GM21786 (cell line): ENCODE data around the gene SSTR4.
"Not testable (repeated sequence)": the region's sequence is repeated elsewhere in the genome, so short reads cannot be mapped to it uniquely, and the experiment has no call there.

Experiments
- ATAC-seq: cut with Tn5 transposase; IDR thresholded peaks from one replicate; pipeline ENCODE4 v1.9.1; 2021; ENCODE audit not compliant: unreplicated experiment

Gene SSTR4

DNA sequence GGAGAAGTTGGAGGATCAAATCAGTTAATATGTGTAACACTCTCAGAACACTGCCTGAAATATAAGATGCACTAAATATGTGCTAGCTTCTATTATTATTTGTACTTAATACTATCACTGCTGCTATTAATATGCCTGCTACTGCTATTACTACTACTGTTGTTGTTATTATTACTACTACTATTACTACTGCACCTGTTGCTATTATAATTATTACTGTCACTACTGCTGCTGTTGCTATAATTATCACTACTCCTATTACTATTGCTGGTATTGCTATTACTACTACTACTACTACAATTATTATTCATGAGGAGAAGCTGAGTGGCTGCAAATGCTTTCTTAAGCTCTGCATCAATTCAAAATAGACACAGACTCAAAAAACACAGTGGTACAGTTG is 16.7 kb upstream of the SSTR4 start:
- ATAC-seq, result no peak

DNA sequence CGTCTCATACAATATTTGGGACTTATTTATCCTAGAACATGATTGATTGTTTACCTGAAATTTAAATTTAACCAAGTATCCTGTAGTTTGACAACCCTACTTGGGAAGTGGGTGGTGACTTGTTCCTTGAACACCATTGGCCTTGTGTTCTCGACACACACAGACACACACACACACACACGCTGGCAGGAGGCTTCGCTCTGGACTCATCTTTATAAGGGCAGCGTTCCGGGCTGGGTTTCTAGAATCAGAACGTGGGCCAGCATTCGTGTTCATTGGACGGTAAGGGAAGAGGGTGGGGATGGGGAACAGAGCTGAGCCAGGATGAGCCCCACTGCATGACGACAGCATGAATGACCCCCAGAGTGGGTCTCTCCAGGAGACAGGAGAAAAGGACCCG is 16.2 kb upstream of the SSTR4 start:
- no peak for ATAC-seq

DNA sequence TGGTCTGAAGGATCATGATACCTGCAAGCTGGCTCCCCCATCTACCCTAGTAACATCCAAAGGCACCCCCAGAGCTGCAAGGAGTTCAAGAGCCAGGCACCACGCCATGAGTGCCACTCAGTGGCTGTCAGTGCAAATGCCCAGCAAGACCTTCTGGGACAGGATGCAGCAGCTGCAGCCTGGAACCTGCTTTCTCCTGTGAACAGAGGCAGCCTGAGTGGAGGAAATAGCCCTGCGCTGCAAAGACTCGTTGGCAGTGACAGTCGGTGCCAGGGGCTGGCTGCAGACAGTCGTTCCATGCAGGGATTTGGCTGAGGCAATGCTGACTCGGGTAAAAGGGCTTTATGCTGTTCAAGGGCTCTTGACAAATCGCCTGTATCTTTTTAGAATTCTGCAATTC is 15.7 kb upstream of the SSTR4 start:
- ATAC-seq, result no peak

DNA sequence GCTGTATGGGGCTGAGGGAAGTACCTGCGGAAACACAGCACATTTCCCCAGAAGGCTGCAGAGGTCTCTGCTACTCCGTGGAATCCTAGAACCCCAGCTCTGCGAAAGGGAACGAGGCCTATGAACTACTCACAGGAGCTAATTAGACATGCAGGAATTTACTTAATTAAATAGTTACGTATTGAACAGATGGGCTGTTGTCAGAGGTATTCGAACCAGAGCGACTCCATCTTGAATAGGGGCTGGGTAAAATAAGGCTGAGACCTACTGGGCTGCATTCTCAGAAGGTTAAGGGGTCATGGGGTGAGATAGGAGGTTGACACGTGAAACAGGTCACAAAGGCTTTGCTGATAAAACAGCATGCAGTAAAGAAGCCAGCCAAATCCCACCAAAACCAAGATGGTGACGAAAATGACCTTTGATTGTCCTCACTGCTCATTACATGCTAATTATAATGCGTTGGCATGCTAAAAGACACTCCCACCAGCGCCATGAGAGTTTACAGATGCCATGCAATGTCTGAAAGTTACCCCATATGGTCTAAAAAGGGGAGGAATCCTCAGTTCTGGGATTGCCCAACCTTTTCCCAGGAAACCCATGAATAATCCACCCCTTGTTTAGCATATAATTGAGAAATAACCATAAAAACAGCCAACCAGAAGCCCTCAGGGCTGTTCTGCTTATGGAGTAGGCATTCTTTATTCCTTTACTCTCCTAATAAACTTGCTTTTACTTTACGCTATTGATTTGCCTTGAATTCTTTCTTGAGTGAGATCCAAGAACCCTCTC is 14.7 kb upstream of the SSTR4 start:
- no peak for ATAC-seq

DNA sequence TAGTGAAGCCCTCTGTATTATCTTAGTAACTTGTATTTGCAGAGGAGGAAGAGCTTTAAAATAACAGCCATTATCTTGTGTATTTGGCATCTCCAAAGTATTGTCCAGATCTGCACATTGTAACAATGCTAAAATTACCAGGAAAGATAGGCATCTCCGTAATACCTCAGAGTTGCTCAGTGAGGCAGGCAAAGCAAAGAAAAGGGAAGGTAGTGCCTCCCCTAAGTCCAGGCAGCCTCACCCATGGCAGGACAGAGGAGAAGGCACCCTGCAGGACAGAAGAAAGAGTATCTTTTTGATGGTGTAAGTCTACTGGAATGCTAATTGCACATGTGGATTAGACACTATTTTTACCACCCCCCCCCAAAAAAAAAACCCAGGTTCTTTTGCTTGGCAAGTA is 13.6 kb upstream of the SSTR4 start:
- no peak for ATAC-seq

DNA sequence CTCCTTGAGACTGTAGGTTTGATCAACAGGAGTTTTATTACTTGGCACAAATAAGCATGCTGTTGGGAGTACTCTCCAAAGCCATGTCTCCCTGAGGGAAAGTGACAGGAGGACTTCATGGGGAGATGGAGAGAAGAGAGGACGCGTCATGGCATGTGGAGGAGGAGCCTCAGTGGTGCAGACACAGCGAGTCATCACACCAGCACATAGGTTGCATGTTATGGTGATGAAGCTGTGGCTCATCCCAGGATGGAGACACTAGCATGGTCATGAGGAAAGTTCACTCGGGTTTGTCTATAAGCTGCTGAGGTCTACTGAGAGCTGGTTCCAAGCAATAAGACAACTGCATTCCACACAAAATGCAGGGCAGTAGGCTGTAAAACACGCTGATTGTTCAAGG is 13.2 kb upstream of the SSTR4 start:
- no peak for ATAC-seq

DNA sequence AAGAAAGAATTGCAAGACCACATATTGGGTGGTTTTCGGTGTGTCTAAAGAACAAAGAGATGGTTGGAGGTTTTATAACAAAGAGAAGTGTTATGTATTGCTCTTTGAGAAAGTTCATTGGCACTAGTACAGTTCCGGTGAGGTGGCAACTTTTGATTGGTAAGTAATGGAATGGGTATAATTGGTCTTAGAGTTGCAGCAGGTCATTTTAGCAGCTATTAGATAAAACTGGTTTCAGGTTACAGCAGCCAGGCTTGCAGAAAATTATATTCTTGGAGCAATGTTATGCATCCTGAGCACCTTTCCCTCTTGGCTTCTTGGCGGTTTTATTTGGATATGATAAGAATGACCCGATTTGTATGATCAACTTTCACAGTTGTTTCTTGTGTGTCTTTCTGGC is 12.3 kb upstream of the SSTR4 start:
- no peak for ATAC-seq

DNA sequence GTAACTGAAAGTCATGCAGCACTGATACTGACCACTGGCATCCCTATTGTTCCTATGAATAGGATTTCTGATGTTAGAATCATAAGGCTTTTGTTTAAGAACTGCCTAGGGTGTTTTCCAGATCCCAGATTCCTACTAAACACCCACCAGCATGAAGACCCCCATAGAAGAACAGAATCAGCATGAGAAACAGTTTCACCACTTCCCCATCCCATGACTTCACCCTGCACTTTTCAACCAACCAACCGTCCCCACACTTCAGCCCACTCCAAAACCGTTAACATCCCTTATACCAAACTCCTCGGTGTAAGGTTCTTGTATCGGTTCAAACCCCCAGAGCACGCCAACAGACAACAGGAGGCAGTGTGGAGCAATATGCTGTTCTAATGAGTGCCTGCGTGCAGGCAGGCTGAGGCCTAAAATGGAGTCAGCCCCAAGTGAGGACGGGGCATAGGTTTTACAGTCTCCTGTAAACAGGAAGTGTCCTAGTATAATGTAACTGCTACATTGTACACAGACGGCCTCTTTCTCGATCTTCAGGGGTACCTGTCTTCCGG is 11.4 kb upstream of the SSTR4 start:
- no peak for ATAC-seq

DNA sequence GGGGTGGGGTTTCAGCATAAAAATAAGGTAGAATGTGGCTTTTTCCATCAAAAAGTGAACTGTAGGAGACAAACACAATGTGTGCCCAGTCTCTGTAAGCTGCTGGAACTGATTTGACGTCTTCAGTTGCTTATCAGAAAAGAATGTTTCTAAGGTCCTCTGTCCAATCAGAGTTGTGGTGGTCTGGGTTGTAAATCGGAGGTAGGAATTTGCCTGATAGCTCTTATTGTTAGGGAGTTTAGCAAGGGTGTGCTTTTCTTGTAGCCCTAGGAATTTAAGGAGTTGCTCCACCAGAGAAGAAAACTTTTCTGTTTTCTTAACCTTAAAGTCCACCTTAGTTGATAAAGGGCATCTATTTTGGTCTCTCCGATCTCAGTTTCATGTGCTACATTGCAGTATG is 10.4 kb upstream of the SSTR4 start:
- no peak for ATAC-seq

DNA sequence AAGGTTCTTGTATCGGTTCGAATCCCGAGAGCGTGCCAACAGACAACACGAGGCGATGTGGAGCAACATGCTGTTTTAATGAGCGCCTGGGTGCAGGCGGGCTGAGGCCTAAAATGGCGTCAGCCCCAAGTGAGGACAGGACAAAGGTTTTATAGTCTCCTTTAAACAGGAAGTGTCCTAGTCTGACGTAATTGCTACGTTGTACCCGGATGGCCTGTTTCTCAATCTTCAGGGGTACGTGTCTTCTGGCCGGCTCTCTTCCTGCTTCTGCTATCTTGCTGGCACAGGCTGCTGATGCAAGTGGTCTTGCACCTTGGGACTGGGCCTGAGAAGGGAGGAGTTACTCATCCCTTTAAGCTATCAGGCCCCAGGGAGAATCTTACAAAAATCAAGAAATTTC is 9.6 kb upstream of the SSTR4 start:
- ATAC-seq, result not testable (repeated sequence)

DNA sequence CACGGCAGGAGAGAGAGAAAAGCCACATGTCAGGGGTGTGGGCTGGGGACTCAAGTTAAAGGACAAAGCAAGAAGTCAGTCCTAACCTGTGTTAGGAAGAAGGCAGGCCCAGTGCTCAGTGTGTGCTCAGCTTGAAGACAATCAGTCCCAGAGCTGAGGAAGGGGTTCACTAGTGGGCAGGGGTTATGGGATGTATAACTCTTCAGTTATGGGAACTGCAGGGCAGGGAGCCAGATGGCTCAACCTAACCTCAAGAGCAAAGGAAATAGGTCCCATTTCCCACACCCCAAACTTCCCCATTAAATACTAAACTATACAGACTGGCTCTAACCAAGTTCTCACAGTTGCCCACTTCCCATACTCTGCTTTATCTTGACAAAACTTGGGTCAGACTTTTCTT is 7.4 kb upstream of the SSTR4 start:
- ATAC-seq, result no peak

DNA sequence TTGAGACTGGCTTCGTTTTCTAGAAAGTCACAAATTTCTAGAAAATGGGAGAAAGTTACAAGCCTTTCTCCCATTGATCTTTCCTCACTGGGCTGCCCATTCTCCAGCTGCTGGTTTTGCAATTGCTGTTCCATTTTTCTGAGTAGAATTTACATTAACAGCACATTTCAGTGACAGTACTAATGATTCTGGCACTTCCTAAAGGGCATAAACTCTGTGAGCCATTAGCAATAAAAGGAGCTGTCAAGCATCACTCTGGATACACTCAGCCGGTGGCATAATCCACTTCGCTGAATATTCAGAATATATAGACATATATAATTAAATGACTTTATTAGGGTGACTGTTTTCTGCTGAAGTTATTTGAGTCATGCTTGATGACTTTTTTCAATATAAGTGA is 6.7 kb upstream of the SSTR4 start:
- no peak for ATAC-seq

DNA sequence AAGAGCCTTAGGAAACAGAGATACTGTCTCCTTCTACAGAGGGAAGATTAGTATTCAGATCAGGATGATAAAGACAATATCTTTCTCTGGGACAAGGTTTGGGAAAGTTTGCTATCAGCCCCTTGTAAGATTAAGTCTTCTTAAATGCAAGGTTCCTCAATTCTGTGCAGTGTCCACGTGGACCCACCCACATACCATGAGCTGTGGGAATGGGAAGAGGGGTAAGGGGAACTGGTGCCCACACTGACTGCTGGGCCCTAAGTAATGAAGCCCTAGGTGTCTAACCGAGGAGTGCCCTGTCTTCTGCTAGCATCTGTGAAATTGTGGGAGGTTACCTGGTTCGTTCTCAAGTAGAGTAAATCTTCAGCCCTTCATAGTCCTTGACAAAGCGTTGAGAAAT is 5.8 kb upstream of the SSTR4 start:
- ATAC-seq, result no peak

DNA sequence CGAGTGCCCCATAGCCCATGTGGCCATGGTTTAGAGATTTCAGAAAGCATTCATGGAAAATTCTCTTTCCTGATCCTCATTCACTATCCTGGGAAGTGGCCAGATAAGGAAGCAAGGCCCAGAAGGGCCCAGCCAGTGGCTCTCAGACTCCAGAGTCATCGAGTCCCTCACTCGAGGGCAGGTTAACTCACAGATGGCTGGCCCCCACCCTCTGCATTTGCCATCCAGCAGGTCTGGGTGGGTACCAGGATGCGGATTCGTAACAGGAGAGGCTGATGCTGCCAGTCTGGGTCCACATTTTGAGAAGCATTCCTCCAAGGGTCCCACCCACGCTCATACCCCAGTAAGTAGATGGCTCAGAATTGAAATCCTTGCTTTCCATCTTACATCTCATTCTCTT is 3.8 kb upstream of the SSTR4 start:
- ATAC-seq, result no peak

DNA sequence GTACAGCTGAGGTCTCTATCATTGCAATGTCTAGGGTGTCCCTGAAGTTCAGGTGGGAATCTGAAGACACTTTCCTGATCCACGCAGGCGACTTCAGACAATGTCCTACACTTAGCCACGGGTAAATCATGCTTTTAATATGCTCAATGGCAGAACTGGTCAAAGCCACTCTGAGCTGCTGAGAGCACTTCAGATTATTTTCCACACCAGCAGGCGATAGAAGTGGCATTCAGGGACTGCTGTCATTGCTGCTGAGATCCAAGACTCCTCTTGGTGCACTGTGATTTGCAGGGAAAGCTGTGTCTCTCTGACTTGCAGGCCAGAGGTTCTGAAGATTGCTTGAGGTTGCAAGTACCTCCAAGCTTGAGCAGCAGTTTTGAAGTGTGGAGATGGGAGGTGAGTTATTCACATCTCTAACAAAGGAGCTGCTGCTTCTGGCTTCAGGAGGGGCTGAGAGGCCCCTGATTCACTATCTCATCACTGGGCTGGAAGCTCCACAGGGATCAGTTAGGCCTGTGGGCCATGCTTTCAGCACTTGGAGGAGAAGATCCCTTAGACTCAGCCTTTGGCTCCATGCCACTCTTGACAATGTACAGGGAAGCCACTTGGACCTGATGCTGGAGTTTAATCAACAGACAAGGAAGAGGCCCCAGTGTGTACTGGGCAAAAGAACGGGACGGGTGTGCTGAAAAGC is 2.9 kb upstream of the SSTR4 start:
- no peak for ATAC-seq

DNA sequence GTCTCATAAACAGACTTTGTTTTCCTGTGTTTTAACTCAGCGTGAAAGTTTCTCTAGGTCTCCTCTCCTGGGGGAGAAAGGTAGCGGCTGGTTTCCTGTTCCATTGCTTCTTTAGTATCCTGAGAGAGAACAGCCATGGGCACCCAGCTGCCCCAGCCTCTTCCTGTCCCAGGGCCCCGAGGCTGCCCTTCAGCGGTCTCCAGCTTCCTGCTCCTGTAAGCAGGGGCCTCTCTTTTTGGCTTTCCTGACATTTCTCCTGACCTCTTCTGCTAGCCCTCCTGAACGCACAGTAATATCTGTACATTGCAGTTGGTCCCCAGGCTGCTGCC is 2.4 kb upstream of the SSTR4 start:
- no peak for ATAC-seq

DNA sequence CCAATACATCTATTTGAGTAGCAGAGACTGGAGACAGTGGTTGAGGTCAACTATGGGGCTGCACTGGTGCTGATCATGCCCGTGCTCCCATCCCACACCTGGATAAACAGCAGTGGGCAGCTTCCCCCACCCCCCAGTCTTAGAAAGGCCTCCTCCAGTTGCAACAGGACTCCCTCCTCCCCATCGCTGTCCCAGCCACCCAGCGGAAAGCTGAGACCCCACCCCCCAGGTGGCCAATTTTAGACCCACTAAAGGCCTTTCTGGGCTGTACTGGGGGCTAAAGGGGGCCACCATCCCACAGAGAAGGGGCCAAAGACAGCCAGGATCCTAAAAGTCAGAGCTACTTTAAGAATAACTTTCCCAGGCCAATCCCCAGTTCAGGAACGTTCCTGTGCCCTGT is 1.2 kb upstream of the SSTR4 start:
- ATAC-seq, result no peak

DNA sequence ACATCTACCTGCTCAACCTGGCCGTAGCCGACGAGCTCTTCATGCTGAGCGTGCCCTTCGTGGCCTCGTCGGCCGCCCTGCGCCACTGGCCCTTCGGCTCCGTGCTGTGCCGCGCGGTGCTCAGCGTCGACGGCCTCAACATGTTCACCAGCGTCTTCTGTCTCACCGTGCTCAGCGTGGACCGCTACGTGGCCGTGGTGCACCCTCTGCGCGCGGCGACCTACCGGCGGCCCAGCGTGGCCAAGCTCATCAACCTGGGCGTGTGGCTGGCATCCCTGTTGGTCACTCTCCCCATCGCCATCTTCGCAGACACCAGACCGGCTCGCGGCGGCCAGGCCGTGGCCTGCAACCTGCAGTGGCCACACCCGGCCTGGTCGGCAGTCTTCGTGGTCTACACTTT is 619 bp downstream of the SSTR4 start:
- no peak for ATAC-seq

DNA sequence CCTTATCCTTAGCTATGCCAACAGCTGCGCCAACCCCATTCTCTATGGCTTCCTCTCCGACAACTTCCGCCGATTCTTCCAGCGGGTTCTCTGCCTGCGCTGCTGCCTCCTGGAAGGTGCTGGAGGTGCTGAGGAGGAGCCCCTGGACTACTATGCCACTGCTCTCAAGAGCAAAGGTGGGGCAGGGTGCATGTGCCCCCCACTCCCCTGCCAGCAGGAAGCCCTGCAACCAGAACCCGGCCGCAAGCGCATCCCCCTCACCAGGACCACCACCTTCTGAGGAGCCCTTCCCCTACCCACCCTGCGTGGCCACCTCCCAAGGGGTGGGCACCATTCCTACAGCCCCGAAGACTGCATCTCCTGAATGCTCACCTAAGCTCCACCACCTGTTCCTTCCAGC is 1.3 kb downstream of the SSTR4 start:
- ATAC-seq, result no peak

DNA sequence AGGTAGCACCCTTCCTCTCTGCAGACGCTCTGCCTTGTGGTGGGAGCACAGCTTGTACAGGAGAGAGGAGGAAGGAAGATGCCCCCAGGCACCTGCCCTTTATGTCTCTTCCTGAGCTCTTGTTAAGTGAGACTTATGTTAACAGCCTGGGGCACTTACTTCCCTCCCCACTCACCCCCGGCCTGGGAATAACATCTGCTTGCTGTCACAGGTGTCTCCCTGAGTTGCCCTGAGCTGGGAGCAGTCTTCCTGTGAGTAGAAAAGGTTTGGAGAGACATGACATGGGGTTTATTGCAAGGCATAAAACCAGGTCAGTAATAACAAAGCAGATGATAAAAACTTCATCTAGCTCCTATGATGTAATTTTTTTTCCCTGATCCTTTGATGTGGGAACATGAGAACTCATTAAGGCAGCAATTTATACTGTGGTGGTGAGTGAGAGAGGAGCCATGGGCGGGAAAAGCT is 1.9 kb downstream of the SSTR4 start:
- no peak for ATAC-seq

DNA sequence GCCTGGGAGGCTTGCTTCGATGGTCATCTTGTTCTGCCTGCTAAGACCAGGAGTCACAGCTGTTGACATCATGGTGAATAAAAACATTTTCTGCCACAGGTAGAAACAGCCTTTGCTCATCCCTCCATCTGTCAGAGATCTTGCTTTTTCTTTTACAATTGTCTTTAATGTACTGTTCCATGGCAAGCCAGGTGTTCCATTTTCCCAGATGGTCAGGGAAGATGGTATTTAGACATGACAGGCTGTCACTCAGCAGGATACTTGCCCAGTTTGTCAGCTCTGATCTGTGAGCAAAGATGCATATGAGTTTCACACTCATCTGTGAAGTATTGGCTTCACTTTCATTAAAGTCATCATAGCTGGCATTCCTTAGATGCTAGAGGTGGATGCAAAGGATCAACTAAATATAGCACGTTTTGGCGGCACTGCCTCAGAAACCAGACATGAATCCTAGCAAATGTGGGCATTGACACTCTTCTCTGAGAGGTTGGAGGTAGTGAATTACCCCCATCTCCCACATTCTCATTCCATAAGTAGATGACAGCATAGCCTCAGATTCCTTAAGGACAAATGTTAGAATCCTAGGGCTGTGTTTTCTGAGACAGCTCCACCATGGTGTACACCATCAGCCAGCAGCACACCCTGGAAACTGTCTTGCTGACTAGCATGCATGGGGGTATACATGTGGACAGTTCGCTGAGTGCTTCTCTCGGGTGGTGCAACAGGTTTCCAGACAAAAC is 4.2 kb downstream of the SSTR4 start:
- ATAC-seq, result no peak
